Left renal pelvis (tissue), 4 donors: ENCODE measurements around the gene TLR8. TPM values are rescaled to one million over a fixed set of nuclear protein-coding genes. Genes with fewer than 3 reads are reported as not detected.
"Not testable (repeated sequence)": the region's sequence is repeated elsewhere in the genome, so short reads cannot be mapped to it uniquely, and the experiment has no call there.

Source experiments
- DNase-seq, 4 donors: peaks; one replicate each; pipeline ENCODE4 v3.0.0-alpha.2; 2013; ENCODE audit warnings: low read depth in 4 of 4, low spot score in 3 of 4
- polyA plus RNA-seq, 4 donors: library from polyadenylated mRNA; unstranded; fragments of 120-200 nt; gene quantifications; one replicate each; pipeline ENCODE4 v1.2.1, GENCODE V29; 2013; ENCODE audit not compliant: insufficient read length in 4 of 4

TLR8 gene
- polyA plus RNA-seq, 4 donors: 0.18 to 0.41 (median 0.32) TPM

- not testable (repeated sequence) for DNase-seq
Measured at GRCh38 chrX:12944452-12944851, 38.0 kb downstream of the TLR8 start.

- no peak for DNase-seq
Measured at GRCh38 chrX:12945494-12945893, 39.1 kb downstream of the TLR8 start.

- no peak for DNase-seq
Measured at GRCh38 chrX:12946406-12946805, 40.0 kb downstream of the TLR8 start.

GRCh38 chrX:12946838-12947544 is 40.6 kb downstream of the TLR8 start:
- peak in 1 of 4 donors; percentile 32 for DNase-seq

GRCh38 chrX:12947545-12948235 is 41.3 kb downstream of the TLR8 start:
- no peak for DNase-seq

- no peak for DNase-seq
Measured at GRCh38 chrX:12948495-12948894, 42.1 kb downstream of the TLR8 start.

- DNase-seq: no peak
Measured at GRCh38 chrX:12949205-12949926, 42.9 kb downstream of the TLR8 start.

GRCh38 chrX:12949927-12950656 is 43.7 kb downstream of the TLR8 start:
- DNase-seq: peak in 1 of 4 donors; percentile 56

- no peak for DNase-seq
Measured at GRCh38 chrX:12950851-12951594, 44.6 kb downstream of the TLR8 start.

GRCh38 chrX:12951595-12951975 is 45.2 kb downstream of the TLR8 start:
- DNase-seq: no peak

- DNase-seq: no peak
Measured at GRCh38 chrX:12953420-12953819, 47.0 kb downstream of the TLR8 start.

GRCh38 chrX:12954376-12954775 is 48.0 kb downstream of the TLR8 start:
- no peak for DNase-seq

GRCh38 chrX:12954981-12955380 is 48.6 kb downstream of the TLR8 start:
- DNase-seq: no peak

- DNase-seq: no peak
Measured at GRCh38 chrX:12955882-12956703, 49.7 kb downstream of the TLR8 start.

GRCh38 chrX:12956704-12957534 is 50.5 kb downstream of the TLR8 start:
- no peak for DNase-seq

- no peak for DNase-seq
Measured at GRCh38 chrX:12958059-12958458, 51.6 kb downstream of the TLR8 start.

GRCh38 chrX:12958461-12958860 is 52.0 kb downstream of the TLR8 start:
- no peak for DNase-seq

GRCh38 chrX:12961196-12961718 is 54.8 kb downstream of the TLR8 start:
- DNase-seq: no peak
